ENCODE data around the gene CLDND1. TPM values are rescaled to one million over a fixed set of nuclear protein-coding genes. Genes with fewer than 3 reads are reported as not detected.

Gene CLDND1
- total RNA-seq, 1 donor from 2014 or later = 67.1 TPM

- ATAC-seq (no peak), DNase-seq (ENCODE audit: missing footprints) (no peak)
- intact Hi-C loops (cut with DNase I) = no loop called here
Observed at GRCh38 chr3:98553021-98553563, 30.4 kb upstream of the CLDND1 start.

- intact Hi-C loops (cut with DNase I) = no loop called here
- DNase-seq (ENCODE audit: missing footprints) = no peak
Observed at GRCh38 chr3:98552232-98553020, 29.7 kb upstream of the CLDND1 start.

GRCh38 chr3:98551754-98552153 is 29.1 kb upstream of the CLDND1 start:
- intact Hi-C loops (cut with DNase I) = no loop called here
- DNase-seq (ENCODE audit: missing footprints) (no peak), ATAC-seq (no peak)

More at GRCh38 chr3:98552232-98553020, 29.7 kb upstream of the CLDND1 start:
- no peak for ATAC-seq

GRCh38 chr3:98551236-98551635 is 28.5 kb upstream of the CLDND1 start:
- intact Hi-C loops (cut with DNase I) = no loop called here
- ATAC-seq (no peak), DNase-seq (ENCODE audit: missing footprints) (no peak)

GRCh38 chr3:98550833-98551232 is 28.1 kb upstream of the CLDND1 start:
- no peak for DNase-seq (ENCODE audit: missing footprints)
- ATAC-seq = no peak
- intact Hi-C loops (cut with DNase I) = no loop called here

GRCh38 chr3:98548544-98548943 is 25.8 kb upstream of the CLDND1 start:
- DNase-seq (ENCODE audit: missing footprints) = no peak
- intact Hi-C loops (cut with DNase I) = no loop called here
- ATAC-seq = no peak

- DNase-seq (ENCODE audit: missing footprints) (no peak), ATAC-seq (no peak)
- intact Hi-C loops (cut with DNase I) = no loop called here
Observed at GRCh38 chr3:98545940-98546339, 23.2 kb upstream of the CLDND1 start.

GRCh38 chr3:98542623-98543022 is 19.9 kb upstream of the CLDND1 start:
- no peak for DNase-seq (ENCODE audit: missing footprints)
- intact Hi-C loops (cut with DNase I) = no loop called here
- ATAC-seq = no peak

- intact Hi-C loops (cut with DNase I) = no loop called here
- ATAC-seq = no peak
- no peak for DNase-seq (ENCODE audit: missing footprints)
Observed at GRCh38 chr3:98541695-98542094, 19.0 kb upstream of the CLDND1 start.

GRCh38 chr3:98540346-98540745 is 17.6 kb upstream of the CLDND1 start:
- intact Hi-C loops (cut with DNase I) = no loop called here
- no peak for DNase-seq (ENCODE audit: missing footprints)
- no peak for ATAC-seq

GRCh38 chr3:98536456-98537017 is 13.8 kb upstream of the CLDND1 start:
- intact Hi-C loops (cut with DNase I) = no loop called here
- ATAC-seq = no peak
- DNase-seq (ENCODE audit: missing footprints) = no peak

GRCh38 chr3:98534734-98535133 is 12.0 kb upstream of the CLDND1 start:
- ATAC-seq (no peak), DNase-seq (ENCODE audit: missing footprints) (no peak)
- intact Hi-C loops (cut with DNase I) = no loop called here

GRCh38 chr3:98534168-98534567 is 11.5 kb upstream of the CLDND1 start:
- intact Hi-C loops (cut with DNase I) = no loop called here
- ATAC-seq = no peak
- DNase-seq (ENCODE audit: missing footprints) = no peak

- intact Hi-C loops (cut with DNase I) = no loop called here
- no peak for ATAC-seq
- DNase-seq (ENCODE audit: missing footprints) = no peak
Observed at GRCh38 chr3:98532709-98533571, 10.2 kb upstream of the CLDND1 start.

GRCh38 chr3:98532275-98532637 is 9.6 kb upstream of the CLDND1 start:
- intact Hi-C loops (cut with DNase I) = no loop called here
- DNase-seq (ENCODE audit: missing footprints) (no peak), ATAC-seq (no peak)

GRCh38 chr3:98531622-98532274 is 9.0 kb upstream of the CLDND1 start, which contains the start of gene GPR15:
Gene GPR15 (plus strand): TSS chr3:98531978. CDS start chr3:98532034, 56 bp downstream.
- ATAC-seq = no peak
- no peak for DNase-seq (ENCODE audit: missing footprints)
- intact Hi-C loops (cut with DNase I) = no loop called here

GRCh38 chr3:98530676-98531075 is 8.0 kb upstream of the CLDND1 start:
- intact Hi-C loops (cut with DNase I) = no loop called here
- ATAC-seq (no peak), DNase-seq (ENCODE audit: missing footprints) (no peak)

- DNase-seq (ENCODE audit: missing footprints) = no peak
- ATAC-seq = no peak
- intact Hi-C loops (cut with DNase I) = no loop called here
Observed at GRCh38 chr3:98529856-98530459, 7.3 kb upstream of the CLDND1 start.

Data from Right ventricle myocardium inferior (tissue), 1 donor.